MM.1S (cell line): ENCODE measurements around the gene HPCA.

Source experiments
- DNase-seq: peaks from one replicate; pipeline ENCODE4 v3.0.0-alpha.2; 2015
- H2AFZ ChIP-seq: fragments of 300-600 bp; sonication (generic); 2 replicates; pipeline ENCODE4 v1.6.0; 2016; ENCODE audit warnings: antibody characterized with exemption, low read length
- H3F3A ChIP-seq: fragments of 300-600 bp; sonication (generic); 2 replicates; pipeline ENCODE4 v1.6.1; 2016; ENCODE audit warnings: mild to moderate bottlenecking, antibody characterized with exemption, low read length, moderate library complexity, mixed read lengths; ENCODE audit not compliant: insufficient read depth
- H3K27ac ChIP-seq: fragments of 300-600 bp; sonication (generic); 2 replicates; pipeline ENCODE4 v1.5.1; 2016; ENCODE audit warnings: mild to moderate bottlenecking, low read length
- H3K27me3 ChIP-seq: fragments of 300-600 bp; sonication (generic); replicated peaks from 2 replicates; pipeline ENCODE4 v1.6.0; 2016; ENCODE audit warnings: low read length; ENCODE audit not compliant: insufficient read depth
- H3K36me3 ChIP-seq: fragments of 300-600 bp; sonication (generic); replicated peaks from 2 replicates; pipeline ENCODE4 v1.6.1; 2016; ENCODE audit warnings: mild to moderate bottlenecking, low read length, mixed read lengths; ENCODE audit not compliant: insufficient read depth
- H3K4me1 ChIP-seq: fragments of 300-600 bp; sonication (generic); 2 replicates; pipeline ENCODE4 v1.6.1; 2016; ENCODE audit warnings: low read length, mixed read lengths
- H3K4me2 ChIP-seq: fragments of 300-600 bp; sonication (generic); 2 replicates; pipeline ENCODE4 v1.6.0; 2016; ENCODE audit warnings: low read depth, low read length
- H3K4me3 ChIP-seq: fragments of 300-600 bp; sonication (generic); 2 replicates; pipeline ENCODE4 v1.5.1; 2016; ENCODE audit warnings: low read length, mixed read lengths
- H3K79me2 ChIP-seq: fragments of 300-600 bp; sonication (generic); 2 replicates; pipeline ENCODE4 v1.6.1; 2016; ENCODE audit warnings: mixed run types, low read length, mixed read lengths
- H3K9ac ChIP-seq: fragments of 300-600 bp; sonication (generic); 2 replicates; pipeline ENCODE4 v1.6.1; 2016; ENCODE audit warnings: low read length, mixed read lengths
- H3K9me2 ChIP-seq: fragments of 300-600 bp; sonication (generic); replicated peaks from 2 replicates; pipeline ENCODE4 v1.6.1; 2016; ENCODE audit warnings: mild to moderate bottlenecking, low read length, mixed read lengths; ENCODE audit not compliant: insufficient read depth
- H3K9me3 ChIP-seq: fragments of 300-600 bp; sonication (generic); replicated peaks from 2 replicates; pipeline ENCODE4 v1.6.1; 2016; ENCODE audit warnings: mild to moderate bottlenecking, low read length, mixed read lengths; ENCODE audit not compliant: insufficient read depth
- H4K20me1 ChIP-seq: fragments of 300-600 bp; sonication (generic); 2 replicates; pipeline ENCODE4 v1.6.1; 2016; ENCODE audit warnings: mild to moderate bottlenecking, low read length, moderate library complexity, mixed read lengths; ENCODE audit not compliant: insufficient read depth
- EZH2 ChIP-seq: fragments of 300-600 bp; sonication (generic); optimal IDR thresholded peaks from 2 replicates; pipeline ENCODE3; 2017; ENCODE audit warnings: low read depth, mild to moderate bottlenecking, antibody characterized with exemption, low read length, mixed read lengths
- EZH2phosphoT487 ChIP-seq: fragments of 300-600 bp; sonication (generic); IDR thresholded peaks from 2 replicates; pipeline ENCODE4 v1.6.1; 2018; ENCODE audit warnings: antibody characterized with exemption, low read length
- TF ChIP-seq, protein P1 (sequence below): fragments of 300-600 bp; sonication (generic); IDR thresholded peaks from 2 replicates; pipeline ENCODE4 v1.5.1; 2016; ENCODE audit warnings: antibody characterized with exemption, low read length, mixed read lengths

HPCA gene

GRCh38 chr1:32934535-32934934 is 48.2 kb downstream of the HPCA start:
- Histone ChIP-seq H3K27ac (no peak overlapping the region), H3K4me3 (no peak overlapping the region), H3K9me2 (no peaks in the 10 kb centered on the region), H3K27me3 (no peaks in the 10 kb centered on the region), H3K79me2 (no peaks in the 10 kb centered on the region), H3K9me3 (no peaks in the 10 kb centered on the region), H3F3A (no peaks in the 10 kb centered on the region), H4K20me1 (no peaks in the 10 kb centered on the region), H3K4me2 (no peak overlapping the region), H3K4me1 (0 out of 2 replicates have a peak, but pooled peaks cover 3% of the 10 kb centered on the region), H3K9ac (no peak overlapping the region), H3K36me3 (no peaks in the 10 kb centered on the region; the same call in 1 of the 2 replicates), H2AFZ (no peak overlapping the region)
- TF ChIP-seq EZH2 (no peak), EZH2phosphoT487 (no peak)
- TF ChIP-seq, protein P1, sequence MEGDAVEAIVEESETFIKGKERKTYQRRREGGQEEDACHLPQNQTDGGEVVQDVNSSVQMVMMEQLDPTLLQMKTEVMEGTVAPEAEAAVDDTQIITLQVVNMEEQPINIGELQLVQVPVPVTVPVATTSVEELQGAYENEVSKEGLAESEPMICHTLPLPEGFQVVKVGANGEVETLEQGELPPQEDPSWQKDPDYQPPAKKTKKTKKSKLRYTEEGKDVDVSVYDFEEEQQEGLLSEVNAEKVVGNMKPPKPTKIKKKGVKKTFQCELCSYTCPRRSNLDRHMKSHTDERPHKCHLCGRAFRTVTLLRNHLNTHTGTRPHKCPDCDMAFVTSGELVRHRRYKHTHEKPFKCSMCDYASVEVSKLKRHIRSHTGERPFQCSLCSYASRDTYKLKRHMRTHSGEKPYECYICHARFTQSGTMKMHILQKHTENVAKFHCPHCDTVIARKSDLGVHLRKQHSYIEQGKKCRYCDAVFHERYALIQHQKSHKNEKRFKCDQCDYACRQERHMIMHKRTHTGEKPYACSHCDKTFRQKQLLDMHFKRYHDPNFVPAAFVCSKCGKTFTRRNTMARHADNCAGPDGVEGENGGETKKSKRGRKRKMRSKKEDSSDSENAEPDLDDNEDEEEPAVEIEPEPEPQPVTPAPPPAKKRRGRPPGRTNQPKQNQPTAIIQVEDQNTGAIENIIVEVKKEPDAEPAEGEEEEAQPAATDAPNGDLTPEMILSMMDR: no peak
- DNase-seq: no peak

DNA sequence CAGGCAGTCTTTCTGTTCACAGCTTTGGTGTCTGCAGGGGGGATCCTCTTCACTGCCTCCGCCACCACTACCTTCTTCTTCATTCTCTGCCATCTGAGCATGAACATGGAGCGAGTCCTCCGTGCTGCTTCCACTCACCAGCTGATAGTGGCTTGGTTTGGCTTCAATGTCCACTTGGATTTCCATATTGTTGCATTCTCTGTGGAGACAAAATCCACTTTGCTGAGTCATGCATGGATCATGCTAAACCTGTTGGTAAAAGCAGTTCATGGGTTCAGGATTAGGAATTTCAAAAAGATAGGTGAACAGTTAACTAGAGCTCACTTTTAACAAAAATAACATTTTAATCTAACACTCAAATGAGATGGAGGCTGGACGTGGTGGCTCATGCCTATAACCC is 50.8 kb downstream of the HPCA start:
- Histone ChIP-seq H3K79me2 (no peaks in the 10 kb centered on the region), H3K4me3 (no peak overlapping the region), H3K9me2 (no peaks in the 10 kb centered on the region), H3K4me2 (no peak overlapping the region), H3K4me1 (peaks cover 15% of the 10 kb centered on the region; the same call in 1 of the 2 replicates), H2AFZ (no peak overlapping the region), H3K36me3 (no peaks in the 10 kb centered on the region; the same call in 1 of the 2 replicates), H3K9ac (no peak overlapping the region), H4K20me1 (no peaks in the 10 kb centered on the region), H3K27me3 (no peaks in the 10 kb centered on the region), H3K27ac (no peak overlapping the region), H3F3A (no peaks in the 10 kb centered on the region), H3K9me3 (no peaks in the 10 kb centered on the region)
- DNase-seq: no peak
- TF ChIP-seq, protein P1: no peak
- no peak for TF ChIP-seq EZH2phosphoT487
- TF ChIP-seq EZH2: no peak

GRCh38 chr1:32939655-32940371 is 53.5 kb downstream of the HPCA start:
- DNase-seq: no peak
- Histone ChIP-seq H3K4me1 (peaks cover 15% of the 10 kb centered on the region; the same call in 1 of the 2 replicates), H3K9me2 (no peaks in the 10 kb centered on the region), H3K27me3 (no peaks in the 10 kb centered on the region), H3K36me3 (no peaks in the 10 kb centered on the region; the same call in 1 of the 2 replicates), H3K4me3 (no peak overlapping the region), H3K79me2 (no peaks in the 10 kb centered on the region), H3K27ac (no peak overlapping the region), H3K4me2 (no peak overlapping the region), H3F3A (no peaks in the 10 kb centered on the region), H3K9me3 (no peaks in the 10 kb centered on the region), H2AFZ (no peak overlapping the region), H3K9ac (no peak overlapping the region), H4K20me1 (no peaks in the 10 kb centered on the region)
- TF ChIP-seq EZH2 (no peak), EZH2phosphoT487 (no peak)
- TF ChIP-seq, protein P1: no peak
